Ectodermal cell (in vitro differentiated cells): Measurements from ENCODE around the gene C1QTNF4. TPM values are rescaled to one million over a fixed set of nuclear protein-coding genes. Genes with fewer than 3 reads are reported as not detected.
"Not testable (repeated sequence)": the region's sequence is repeated elsewhere in the genome, so short reads cannot be mapped to it uniquely, and the experiment has no call there.

Experiments used
- H3K27ac ChIP-seq: 2 replicates; pipeline ENCODE4 v1.7.0; 2013; ENCODE audit warnings: mild to moderate bottlenecking, low read depth, low read length; ENCODE audit not compliant: insufficient read depth, poor library complexity, severe bottlenecking
- H3K27me3 ChIP-seq: 2 replicates; pipeline ENCODE4 v1.7.0; 2013; ENCODE audit warnings: mild to moderate bottlenecking, low read length; ENCODE audit not compliant: insufficient read depth, control insufficient read depth, poor library complexity, severe bottlenecking
- H3K36me3 ChIP-seq: one replicate; pipeline ENCODE4 v1.7.0; 2013; ENCODE audit warnings: low read length; ENCODE audit not compliant: control insufficient read depth, insufficient read depth
- H3K4me1 ChIP-seq: one replicate; pipeline ENCODE4 v1.7.0; 2013; ENCODE audit warnings: low read length; ENCODE audit not compliant: control insufficient read depth, insufficient read depth
- H3K4me3 ChIP-seq: 2 replicates; pipeline ENCODE4 v1.7.0; 2013; ENCODE audit warnings: low read depth, low read length, control low read depth; ENCODE audit not compliant: insufficient read depth
- H3K9me3 ChIP-seq: 2 replicates; pipeline ENCODE4 v1.7.0; 2013; ENCODE audit warnings: mild to moderate bottlenecking, low read length, moderate library complexity; ENCODE audit not compliant: control insufficient read depth
- WGBS, 2 experiments: methylation state at CpG; one replicate each; pipeline ENCODE4 v1.1.7; 2013; ENCODE audit warnings: missing lambda C conversion rate in 2 of 2; 5-methylcytosine and 5-hydroxymethylcytosine counted together
- polyA plus RNA-seq, 4 experiments: library from polyadenylated mRNA; stranded (reverse); fragments of 50-300 nt; gene quantifications; one replicate each; pipeline ENCODE4 v1.2.3, GENCODE V29; 2013

The C1QTNF4 gene
- polyA plus RNA-seq (2013, experiment 1 of 4), result 5.5 TPM
- polyA plus RNA-seq (2013, experiment 2 of 4), result 5.0 TPM
- 7.6 TPM for polyA plus RNA-seq (2013, experiment 3 of 4)
- 7.9 TPM for polyA plus RNA-seq (2013, experiment 4 of 4)

DNA sequence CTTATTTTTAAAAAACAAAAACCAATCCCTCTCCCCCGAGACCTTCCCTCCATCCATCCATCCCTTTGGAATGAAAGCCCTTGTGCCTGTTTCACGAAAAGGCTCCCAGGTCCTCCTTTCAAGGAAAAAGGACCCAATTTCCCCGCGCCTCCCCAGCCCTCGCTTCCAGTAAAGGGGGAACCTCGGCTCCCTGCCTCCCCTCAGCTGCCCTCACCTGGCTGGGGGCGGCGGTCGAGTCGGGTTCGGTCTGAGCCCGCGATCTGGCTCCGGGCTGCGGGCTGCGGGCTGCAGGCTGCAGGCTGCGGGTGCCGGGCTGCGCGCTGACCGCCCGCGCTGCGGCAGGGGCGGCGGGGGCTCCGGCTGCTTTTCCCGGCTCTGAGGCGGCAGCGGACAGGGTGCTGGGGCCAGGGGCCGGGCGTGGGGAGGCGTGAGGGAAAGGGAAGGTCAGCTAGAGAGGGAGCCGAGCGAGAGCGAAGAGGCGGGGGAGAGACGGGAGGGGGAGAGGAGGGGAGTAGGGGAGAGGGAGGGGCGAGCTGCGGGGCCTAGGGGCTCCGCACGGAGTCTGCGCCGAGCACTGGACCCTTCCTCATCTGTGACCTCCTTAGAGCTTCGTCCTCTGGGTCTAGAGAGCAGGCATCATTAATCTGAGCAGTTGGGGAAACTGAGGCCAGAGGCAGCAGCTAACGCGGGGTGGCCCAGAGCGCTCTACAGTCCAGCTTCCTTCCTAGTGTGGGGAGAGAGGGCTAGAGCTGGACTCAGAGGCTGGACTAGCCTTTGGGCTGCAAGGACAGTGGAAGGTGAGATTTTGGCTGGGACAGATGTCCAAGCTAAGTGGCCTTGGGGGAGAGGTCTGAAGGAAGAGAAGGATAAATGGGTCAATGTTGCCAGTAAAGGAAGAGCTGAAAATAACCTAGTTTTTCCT, at the start of gene C1QTNF4:
C1QTNF4 (minus strand) TSS at position 478 of the 922 bp plus-strand sequence. CDS start 3,601 bp downstream, outside the sequence.
- no peaks in the 10 kb centered on the region for H3K9me3 ChIP-seq
- whole genome bisulfite sequencing, 2 experiments, result 2% methylated on average over 48 of the region's 48 CpGs
- H3K27me3 ChIP-seq, result peaks cover 39% of the 10 kb centered on the region
- peak within 1 kb of the TSS; percentile 63 for H3K4me3 ChIP-seq
- no peak within 1 kb of the TSS for H3K27ac ChIP-seq
- H3K4me1 ChIP-seq, result peaks cover 9% of the 10 kb centered on the region
- H3K36me3 ChIP-seq, result no peaks in the 10 kb centered on the region

DNA sequence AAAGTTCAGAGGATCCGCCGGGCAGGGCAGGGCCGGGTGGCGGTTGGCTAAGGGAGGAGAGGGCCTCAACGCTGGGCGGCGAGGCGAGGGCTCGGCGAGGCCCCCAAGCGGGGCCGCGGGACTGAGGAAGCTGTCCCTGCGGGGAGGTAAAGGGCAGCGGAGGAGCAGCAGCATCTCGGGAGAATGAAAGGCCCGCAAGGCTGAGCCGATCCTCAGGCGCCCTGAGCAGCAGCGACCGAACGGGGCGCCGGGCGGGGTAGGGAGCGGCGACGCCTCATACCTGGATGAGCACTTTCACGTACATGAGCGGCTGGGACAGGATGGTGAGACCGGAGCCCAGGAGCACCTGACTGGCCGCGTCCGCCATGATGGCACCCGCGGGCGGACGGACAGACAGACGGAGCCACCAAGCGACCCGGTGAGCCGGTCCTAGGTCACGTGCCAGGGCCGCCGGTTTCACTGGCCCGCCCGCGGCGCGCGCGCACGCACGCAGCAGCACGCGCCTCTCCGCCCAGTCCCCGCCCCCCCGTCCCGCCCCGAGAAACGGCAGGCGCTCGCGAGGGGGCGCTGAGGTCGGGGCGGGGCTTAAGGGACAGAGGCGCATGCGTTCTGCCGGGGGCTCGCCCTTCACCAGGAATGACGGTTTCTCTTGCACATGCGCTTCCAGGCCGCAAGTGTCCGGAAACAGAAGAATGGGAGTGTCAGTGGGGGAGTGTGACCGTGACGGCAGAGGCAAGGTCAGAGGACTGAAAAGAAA, 48.1 kb upstream of the C1QTNF4 start, which contains the start of gene MTCH2:
MTCH2 (minus strand) TSS at position 461 of the 757 bp plus-strand sequence; CDS start at position 367, 94 bp downstream.
- H3K27me3 ChIP-seq, result no peaks in the 10 kb centered on the region
- 0% methylated on average over 78 of the region's 78 CpGs for WGBS, 2 experiments
- no peaks in the 10 kb centered on the region for H3K9me3 ChIP-seq
- H3K4me1 ChIP-seq, result peaks cover 5% of the 10 kb centered on the region
- peak within 1 kb of the TSS; percentile 76 for H3K27ac ChIP-seq
- H3K36me3 ChIP-seq, result no peaks in the 10 kb centered on the region
- H3K4me3 ChIP-seq, result peak within 1 kb of the TSS; percentile 61

DNA sequence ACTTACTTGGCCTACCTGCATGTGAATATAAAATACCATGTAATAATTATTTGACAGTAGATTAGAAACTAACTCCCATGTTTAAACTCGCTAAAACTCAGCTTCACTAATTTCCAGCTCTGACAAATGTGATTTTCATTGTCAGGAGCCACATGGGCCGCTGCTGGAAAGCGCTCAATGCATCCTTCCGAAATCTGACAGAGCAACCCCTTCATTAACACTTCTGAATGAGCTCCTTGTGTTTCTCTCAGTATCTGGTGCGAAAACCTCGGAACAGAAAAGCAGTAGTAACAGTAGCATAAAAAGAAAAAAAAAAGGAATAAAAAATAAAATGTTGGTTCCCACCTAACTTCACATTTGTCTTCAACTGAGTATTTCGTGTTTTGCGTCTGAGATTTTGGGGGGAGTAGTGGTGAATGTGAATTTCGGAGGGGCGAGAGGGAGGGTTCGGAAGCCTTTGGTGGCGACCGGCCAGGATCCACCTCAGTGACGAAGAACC, 47.4 kb upstream of the C1QTNF4 start:
- H3K9me3 ChIP-seq, result no peaks in the 10 kb centered on the region
- WGBS, 2 experiments, result 4 to 6% methylated on average over 12 to 14 of the region's 14 CpGs

DNA sequence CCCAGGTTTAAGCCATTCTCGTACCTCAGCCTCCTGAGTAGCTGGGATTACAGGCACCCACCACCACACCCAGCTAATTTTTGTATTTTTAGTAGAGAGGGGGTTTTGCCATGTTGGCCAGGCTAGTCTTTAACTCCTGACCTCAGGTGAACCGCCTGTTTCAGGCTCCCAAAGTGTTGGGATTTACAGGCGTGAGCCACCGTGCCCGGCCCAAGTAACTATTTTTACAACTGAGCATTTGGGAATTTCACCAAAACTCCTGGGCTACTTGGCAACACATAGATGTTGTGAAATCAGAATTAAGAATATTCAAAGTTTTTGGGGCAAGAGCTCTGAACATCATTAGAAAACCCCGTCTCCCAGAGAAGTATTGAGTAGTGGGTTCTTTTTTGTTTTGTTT, 46.3 kb upstream of the C1QTNF4 start:
- WGBS, 2 experiments, result 98% methylated on average over 6 of the region's 6 CpGs
- not testable (repeated sequence) for H3K36me3 ChIP-seq, H3K4me3 ChIP-seq, H3K27me3 ChIP-seq, H3K27ac ChIP-seq, H3K4me1 ChIP-seq, H3K9me3 ChIP-seq

More for the DNA sequence above, 47.4 kb upstream of the C1QTNF4 start:
- Histone ChIP-seq H3K4me1 (peaks cover 5% of the 10 kb centered on the region), H3K4me3 (peak overlapping the region; percentile 61), H3K36me3 (no peaks in the 10 kb centered on the region), H3K27ac (peak overlapping the region; percentile 76), H3K27me3 (no peaks in the 10 kb centered on the region)

DNA sequence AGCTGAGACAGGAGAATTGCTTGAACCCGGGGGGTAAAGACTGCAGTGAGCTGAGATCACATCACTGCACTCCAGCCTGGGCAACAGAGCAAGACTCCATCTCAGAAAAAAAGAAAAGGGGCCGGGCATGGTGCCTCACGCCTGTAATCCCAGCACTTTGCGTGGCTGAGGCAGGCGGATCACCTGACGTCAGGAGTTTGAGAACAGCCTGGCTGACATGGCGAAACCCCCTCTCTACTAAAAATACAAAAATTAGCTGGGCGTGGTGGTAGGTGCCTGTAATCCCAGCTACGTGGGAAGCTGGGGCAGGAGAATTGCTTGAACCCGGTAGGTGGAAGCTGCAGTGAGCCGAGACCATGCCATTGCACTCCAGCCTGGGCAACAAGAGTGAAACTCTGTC, 42.1 kb upstream of the C1QTNF4 start:
- H3K4me1 ChIP-seq, H3K27ac ChIP-seq, H3K27me3 ChIP-seq, H3K9me3 ChIP-seq, H3K4me3 ChIP-seq: not testable (repeated sequence)
- peaks cover 15% of the 10 kb centered on the region for H3K36me3 ChIP-seq
- 95 to 96% methylated on average over 11 of the region's 11 CpGs for WGBS, 2 experiments

DNA sequence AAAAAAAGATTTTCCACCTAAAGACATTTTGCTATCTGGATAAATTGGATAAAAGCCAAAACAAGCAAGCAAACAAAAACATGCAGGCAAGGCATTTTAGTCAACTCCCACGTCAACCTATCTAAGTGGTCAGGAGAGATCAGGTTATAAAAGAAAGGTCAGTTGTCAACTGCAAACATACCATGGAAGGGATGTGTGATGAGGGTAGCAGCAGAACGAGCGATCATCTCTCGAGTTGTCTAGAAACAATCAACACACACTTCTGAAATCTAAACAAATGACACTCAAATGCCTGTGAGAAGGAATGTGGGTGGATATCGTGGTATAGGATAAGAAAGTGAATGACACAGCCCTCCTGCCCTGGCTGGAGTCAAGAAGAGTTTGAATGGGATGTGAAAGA, 37.3 kb upstream of the C1QTNF4 start:
- H3K4me1 ChIP-seq, result no peaks in the 10 kb centered on the region
- no peak overlapping the region for H3K4me3 ChIP-seq
- H3K9me3 ChIP-seq, result no peaks in the 10 kb centered on the region
- H3K27ac ChIP-seq, result no peak overlapping the region
- H3K27me3 ChIP-seq, result no peaks in the 10 kb centered on the region
- peaks cover 29% of the 10 kb centered on the region for H3K36me3 ChIP-seq
- WGBS, 2 experiments, result 87 to 100% methylated on average over 1 to 2 of the region's 5 CpGs

DNA sequence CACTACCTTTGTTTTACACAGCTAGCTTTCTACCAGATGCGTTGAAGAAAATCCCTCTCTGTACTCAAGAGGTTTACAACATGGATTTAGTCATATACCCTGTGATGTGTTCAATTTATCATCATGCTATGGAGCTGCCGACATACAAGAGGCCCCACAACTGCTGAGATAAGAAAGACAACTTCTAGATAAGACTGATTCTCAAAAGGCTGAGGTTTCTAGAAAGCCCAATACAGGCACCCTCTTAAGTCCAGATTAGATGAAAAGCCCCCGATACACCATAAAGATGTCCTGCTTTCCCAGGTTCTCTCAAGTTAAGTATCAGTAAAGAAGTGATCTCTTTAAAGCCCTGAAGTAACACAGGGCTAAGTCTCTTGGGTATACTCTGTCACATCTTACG, 33.8 kb upstream of the C1QTNF4 start:
- Histone ChIP-seq H3K4me1 (no peaks in the 10 kb centered on the region), H3K27ac (no peak overlapping the region), H3K4me3 (no peak overlapping the region), H3K9me3 (no peaks in the 10 kb centered on the region), H3K27me3 (no peaks in the 10 kb centered on the region), H3K36me3 (peaks cover 36% of the 10 kb centered on the region)
- WGBS, 2 experiments, result 96 to 97% methylated on average over 4 of the region's 4 CpGs

DNA sequence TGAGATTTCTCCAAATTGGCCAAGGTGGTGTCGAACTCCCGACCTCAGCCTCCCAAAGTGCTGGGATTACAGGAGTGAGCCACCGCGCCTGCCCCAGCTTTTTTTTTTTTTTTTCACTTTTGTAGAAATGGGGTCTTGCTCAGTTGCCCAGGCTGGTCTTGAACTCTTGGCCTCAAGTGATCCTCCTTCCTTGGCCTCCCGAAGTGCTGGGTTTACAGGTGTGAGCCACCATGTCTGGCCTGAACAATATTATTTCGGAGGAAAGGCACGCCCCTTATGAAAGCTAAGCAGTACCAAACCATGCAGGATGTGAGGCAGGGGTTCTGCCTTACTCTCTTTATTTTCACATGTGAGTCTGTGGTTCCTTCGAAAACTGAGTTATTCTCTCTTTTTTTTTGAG, 32.0 kb upstream of the C1QTNF4 start:
- Histone ChIP-seq H3K4me3 (no peak overlapping the region), H3K27me3 (no peaks in the 10 kb centered on the region), H3K36me3 (peaks cover 37% of the 10 kb centered on the region), H3K27ac (no peak overlapping the region), H3K4me1 (no peaks in the 10 kb centered on the region), H3K9me3 (no peaks in the 10 kb centered on the region)
- WGBS, 2 experiments, result 92 to 94% methylated on average over 8 of the region's 8 CpGs

DNA sequence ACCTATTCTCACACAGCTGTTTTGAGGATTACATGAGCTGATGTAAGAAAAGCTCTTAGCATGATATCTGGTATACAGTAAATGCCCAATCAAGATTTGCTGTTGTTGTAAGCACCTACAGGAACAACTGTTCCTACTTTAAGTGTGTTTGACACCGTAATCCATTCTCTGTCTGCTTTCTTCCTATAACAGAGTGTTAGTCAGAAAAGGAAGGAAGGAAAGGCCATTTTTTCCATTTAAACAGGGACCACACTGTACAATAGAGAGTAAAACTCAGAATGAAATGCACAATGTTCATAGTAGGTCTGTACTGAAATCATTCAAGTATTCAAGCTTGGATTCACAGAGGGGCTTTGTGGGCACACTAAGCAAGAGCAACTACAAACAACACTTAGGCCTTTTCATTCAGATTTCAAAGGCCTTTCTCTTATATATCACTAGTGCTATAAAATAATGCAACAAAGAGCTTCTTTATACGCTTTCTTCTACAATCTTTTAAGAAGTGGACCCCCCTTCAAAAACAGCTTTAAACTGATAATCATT, 26.7 kb upstream of the C1QTNF4 start:
- Histone ChIP-seq H3K27me3 (no peaks in the 10 kb centered on the region), H3K4me3 (no peak overlapping the region), H3K4me1 (no peaks in the 10 kb centered on the region), H3K36me3 (peaks cover 31% of the 10 kb centered on the region), H3K27ac (no peak overlapping the region), H3K9me3 (no peaks in the 10 kb centered on the region)
- 95 to 96% methylated on average over 2 of the region's 2 CpGs for WGBS, 2 experiments
